ENCODE measurements around the gene SLC38A5.

DNA sequence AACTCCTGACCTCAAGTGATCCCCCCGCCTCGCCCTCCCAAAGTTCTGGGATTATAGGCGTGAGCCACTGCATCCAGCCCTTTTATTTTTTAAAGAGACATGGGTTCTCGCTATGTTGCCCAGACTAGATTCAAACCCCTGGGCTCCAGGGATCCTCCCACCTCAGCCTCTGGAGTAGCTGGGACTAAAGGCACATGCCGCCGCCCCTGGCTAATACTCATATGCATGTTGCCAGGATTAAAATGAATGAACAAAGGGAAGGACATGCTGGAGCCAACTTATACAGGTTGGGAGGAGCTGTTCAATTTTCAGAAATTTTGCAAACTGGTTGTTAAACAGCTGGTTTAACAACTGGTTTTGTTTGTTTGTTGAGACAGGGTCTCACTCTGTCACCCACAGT, 4.5 kb upstream of the SLC38A5 start:
- TF ChIP-seq POLR2A (IDR thresholded peaks at IDR 0.05; ENCODE audit: low read depth) (no peak), EP300 (IDR thresholded peaks at IDR 0.05) (no peak)
- TF ChIP-seq, protein P1, sequence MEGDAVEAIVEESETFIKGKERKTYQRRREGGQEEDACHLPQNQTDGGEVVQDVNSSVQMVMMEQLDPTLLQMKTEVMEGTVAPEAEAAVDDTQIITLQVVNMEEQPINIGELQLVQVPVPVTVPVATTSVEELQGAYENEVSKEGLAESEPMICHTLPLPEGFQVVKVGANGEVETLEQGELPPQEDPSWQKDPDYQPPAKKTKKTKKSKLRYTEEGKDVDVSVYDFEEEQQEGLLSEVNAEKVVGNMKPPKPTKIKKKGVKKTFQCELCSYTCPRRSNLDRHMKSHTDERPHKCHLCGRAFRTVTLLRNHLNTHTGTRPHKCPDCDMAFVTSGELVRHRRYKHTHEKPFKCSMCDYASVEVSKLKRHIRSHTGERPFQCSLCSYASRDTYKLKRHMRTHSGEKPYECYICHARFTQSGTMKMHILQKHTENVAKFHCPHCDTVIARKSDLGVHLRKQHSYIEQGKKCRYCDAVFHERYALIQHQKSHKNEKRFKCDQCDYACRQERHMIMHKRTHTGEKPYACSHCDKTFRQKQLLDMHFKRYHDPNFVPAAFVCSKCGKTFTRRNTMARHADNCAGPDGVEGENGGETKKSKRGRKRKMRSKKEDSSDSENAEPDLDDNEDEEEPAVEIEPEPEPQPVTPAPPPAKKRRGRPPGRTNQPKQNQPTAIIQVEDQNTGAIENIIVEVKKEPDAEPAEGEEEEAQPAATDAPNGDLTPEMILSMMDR (IDR thresholded peaks at IDR 0.05), result no peak

Measured in esophagus muscularis mucosa (tissue), 4 donors.